ENCODE measurements around the gene GAPT.

The GAPT gene

GRCh38 chr5:58462154-58462553 is 29.1 kb upstream of the GAPT start:
- peak; percentile 87 for DNase-seq

- DNase-seq: no peak
These were observed 28.5 kb upstream of the GAPT start for GRCh38 chr5:58462623-58463230.

GRCh38 chr5:58466939-58467338 is 24.3 kb upstream of the GAPT start:
- DNase-seq: peak; percentile 18

- DNase-seq: peak; percentile 41
These were observed 21.3 kb upstream of the GAPT start for GRCh38 chr5:58469896-58470295.

- no peak for DNase-seq
These were observed 15.8 kb upstream of the GAPT start for GRCh38 chr5:58475404-58475803.

GRCh38 chr5:58477760-58478376 is 13.4 kb upstream of the GAPT start:
- DNase-seq: no peak

GRCh38 chr5:58481066-58481676 is 10.1 kb upstream of the GAPT start:
- DNase-seq: no peak

GRCh38 chr5:58481828-58482227 is 9.4 kb upstream of the GAPT start:
- DNase-seq: no peak

- DNase-seq: no peak
These were observed 8.7 kb upstream of the GAPT start for GRCh38 chr5:58482536-58482935.

- DNase-seq: no peak
These were observed 6.7 kb upstream of the GAPT start for GRCh38 chr5:58484505-58484904.

- no peak for DNase-seq
These were observed 4.9 kb upstream of the GAPT start for GRCh38 chr5:58486290-58486689.

- DNase-seq: no peak
These were observed 709 bp upstream of the GAPT start for GRCh38 chr5:58490402-58491050.

GRCh38 chr5:58493141-58493540 is 1.9 kb downstream of the GAPT start:
- DNase-seq: no peak

GRCh38 chr5:58496488-58496887 is 5.3 kb downstream of the GAPT start:
- DNase-seq: no peak

- no peak for DNase-seq
These were observed 6.2 kb downstream of the GAPT start for GRCh38 chr5:58497386-58497785.

GRCh38 chr5:58497921-58498320 is 6.7 kb downstream of the GAPT start:
- no peak for DNase-seq

- no peak for DNase-seq
These were observed 7.2 kb downstream of the GAPT start for GRCh38 chr5:58498340-58498942.

GRCh38 chr5:58499231-58499630 is 8.0 kb downstream of the GAPT start:
- no peak for DNase-seq

- DNase-seq: no peak
These were observed 8.7 kb downstream of the GAPT start for GRCh38 chr5:58499941-58500340.

GRCh38 chr5:58501778-58502417 is 10.7 kb downstream of the GAPT start:
- no peak for DNase-seq

- no peak for DNase-seq
These were observed 12.3 kb downstream of the GAPT start for GRCh38 chr5:58503390-58504046.

- no peak for DNase-seq
These were observed 13.5 kb downstream of the GAPT start for GRCh38 chr5:58504766-58505165.

- DNase-seq: no peak
These were observed 14.3 kb downstream of the GAPT start for GRCh38 chr5:58505502-58505901.
